ENCODE results near the gene ITK.

The ITK gene

DNA sequence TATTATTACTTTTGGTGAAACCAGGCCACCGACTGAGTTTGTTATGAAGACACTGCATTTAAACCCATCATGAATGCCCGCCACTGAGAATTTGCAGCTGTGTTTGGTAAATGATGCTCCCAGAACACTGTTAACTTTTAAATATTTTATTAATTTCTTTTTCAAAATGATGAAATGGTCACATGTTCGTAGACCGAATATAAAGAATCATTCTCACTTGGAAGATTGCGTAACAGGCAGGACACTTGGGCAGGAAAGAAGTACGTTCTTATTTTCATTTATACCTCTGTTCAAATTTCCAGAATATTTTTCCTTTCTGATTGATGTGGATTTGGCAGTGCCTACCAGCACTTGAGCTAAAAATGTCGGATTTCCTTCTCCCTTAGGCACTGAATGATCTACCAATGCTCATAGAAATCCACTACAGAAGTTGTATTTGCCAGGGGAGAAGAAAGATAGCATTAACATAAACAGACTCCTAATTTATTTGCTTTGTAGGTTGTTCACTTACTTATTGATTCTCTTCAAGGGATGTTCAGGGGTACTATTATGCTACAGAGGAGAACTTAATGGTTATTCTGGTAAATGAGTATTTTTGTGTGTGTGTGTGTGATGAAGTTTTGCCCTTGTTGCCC lies 99.1 kb downstream of the ITK start:
- DNase-seq (ENCODE audit: low read depth in 3 of 3) = no peak

DNA sequence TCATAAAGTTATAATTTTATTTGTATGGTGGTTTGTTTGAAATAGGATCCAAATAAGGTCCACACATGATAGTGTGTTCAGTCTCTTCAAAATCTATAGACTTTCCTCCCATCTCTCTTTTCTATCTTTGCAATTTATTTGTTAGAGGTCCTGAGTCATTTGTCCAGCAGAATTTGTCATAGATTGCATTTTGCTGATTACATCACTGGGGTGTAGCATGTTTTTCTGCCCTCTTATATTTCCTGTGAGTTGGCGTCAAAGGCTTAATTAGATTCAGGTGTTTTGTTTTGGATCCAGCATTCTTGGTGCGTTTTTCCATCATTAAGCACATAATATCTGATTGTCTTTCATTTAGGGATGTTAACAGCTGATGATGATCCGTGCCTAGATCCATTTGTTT lies 100.3 kb downstream of the ITK start:
- DNase-seq (ENCODE audit: low read depth in 3 of 3) = no peak

DNA sequence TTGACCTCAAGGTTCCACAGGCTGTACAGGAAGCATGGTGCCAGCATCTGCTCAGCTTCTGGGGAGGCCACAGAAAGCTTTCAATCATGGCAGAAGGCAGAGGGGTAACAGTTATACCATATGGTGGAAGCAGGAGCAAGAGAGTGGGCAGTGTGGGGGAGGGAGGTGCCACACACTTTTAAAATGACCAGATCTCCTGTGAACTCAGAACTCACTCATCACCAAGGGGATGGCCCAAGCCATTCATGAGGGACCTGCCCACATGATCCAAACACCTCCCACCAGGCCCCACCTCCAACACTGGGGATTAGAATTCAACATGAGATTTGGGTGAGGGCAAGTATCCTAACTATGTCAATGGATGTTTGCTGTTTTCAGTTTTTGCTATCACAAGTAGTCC lies 101.5 kb downstream of the ITK start:
- no peak for DNase-seq (ENCODE audit: low read depth in 3 of 3)

DNA sequence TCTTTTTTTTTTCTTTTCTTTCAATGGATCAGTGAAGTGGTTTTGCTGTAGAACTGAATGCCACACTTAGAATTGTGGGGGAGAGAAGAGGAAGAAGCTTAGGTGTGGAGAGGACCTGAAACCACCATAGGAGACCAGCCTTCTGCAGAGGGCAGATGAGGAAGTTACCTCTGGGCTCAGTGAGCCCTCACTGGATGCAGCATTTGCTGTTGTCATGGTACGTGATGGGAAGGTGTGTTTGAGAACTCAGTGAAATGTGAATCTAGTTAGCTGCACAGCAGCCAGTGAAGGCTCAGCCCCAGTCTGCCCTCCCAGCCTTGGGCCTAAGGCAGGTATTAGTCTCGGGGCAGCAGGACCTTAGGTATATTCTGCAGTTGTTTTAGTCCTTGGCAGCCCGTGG lies 102.8 kb downstream of the ITK start:
- DNase-seq (ENCODE audit: low read depth in 3 of 3) = no peak

DNA sequence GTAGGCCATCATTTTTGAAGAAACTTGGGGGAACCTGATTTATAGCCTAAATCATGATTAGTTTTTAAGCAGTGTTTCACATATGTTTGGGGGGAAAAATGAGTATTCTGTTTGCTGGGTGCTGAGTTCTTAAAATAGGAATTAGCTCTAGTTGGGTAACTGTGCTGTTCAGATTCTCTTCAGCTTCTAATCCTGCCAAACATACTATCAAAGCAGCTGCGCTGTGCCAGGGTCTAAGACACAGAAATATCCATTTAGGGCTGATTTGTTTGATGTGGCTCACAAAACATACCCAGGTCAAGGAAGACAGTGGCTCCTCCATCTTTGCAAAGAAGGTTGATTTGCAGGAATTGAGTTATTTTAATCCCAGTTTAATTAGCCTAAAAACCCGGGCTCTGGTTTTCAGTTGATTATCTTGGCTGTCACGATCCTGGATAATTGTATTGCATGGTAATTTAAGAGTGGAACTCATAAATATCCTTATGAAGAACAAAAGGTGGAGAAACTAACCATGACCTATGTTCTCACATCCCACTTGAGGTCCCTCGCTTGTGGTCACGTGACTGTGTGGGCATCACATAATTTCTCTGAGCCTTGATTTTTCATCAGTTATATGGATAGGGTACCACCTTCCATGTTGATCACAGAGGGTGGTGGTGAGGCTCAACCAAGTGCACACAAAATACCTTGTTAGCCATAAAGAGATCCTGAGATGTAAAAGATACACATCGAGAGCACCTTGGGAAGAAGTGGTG lies 104.0 kb downstream of the ITK start:
- DNase-seq (ENCODE audit: low read depth in 3 of 3) = no peak

DNA sequence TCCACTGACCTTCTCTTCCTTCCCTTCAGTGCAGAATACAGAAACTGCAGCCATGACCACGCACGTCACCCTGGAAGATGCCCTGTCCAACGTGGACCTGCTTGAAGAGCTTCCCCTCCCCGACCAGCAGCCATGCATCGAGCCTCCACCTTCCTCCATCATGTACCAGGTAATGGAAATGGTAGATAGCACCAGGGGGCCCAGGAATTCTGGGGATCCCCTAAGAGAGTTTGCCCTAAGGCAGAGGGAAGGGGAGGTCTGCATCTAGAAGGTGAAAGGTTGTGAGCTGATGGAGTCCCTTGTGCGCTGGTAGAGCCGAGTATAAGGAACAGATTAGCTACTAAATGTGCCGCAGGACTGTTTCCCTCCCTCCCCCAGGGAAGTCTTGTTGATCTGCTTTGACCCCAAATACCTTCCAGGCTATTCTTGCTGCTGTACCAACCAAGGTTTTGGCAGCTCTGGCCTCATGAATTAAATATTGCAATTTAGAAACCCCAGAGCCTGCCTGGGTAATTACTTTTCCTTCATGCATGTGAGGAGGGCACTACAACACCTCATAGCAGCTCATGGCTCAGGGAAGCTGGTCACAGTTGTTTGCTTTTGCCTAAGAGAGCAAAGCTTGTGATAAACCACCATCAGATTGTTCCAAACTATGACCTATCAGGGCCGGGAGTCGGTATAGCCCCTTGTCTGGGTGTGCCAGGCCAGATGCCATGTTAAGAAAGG lies 104.8 kb downstream of the ITK start:
- no peak for DNase-seq (ENCODE audit: low read depth in 3 of 3)

DNA sequence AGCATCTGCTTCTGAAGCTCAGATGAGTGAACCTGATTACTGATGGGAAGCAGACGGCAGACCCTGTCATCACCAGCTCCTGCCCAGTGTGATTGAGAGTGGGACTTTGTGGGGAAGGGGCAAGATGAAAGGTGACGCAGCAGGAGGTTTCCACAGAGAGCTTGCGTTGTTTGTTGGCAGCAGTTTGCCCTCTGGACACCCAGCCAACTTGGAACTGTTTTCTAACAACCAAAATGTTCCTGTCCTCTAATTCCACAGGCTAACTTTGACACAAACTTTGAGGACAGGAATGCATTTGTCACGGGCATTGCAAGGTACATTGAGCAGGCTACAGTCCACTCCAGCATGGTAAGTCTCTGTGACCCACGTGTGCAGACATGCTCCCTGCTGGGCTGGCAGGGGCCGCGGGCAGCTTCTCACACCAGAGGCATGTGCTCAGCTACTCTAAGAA lies 106.1 kb downstream of the ITK start:
- DNase-seq (ENCODE audit: low read depth in 3 of 3) = no peak

DNA sequence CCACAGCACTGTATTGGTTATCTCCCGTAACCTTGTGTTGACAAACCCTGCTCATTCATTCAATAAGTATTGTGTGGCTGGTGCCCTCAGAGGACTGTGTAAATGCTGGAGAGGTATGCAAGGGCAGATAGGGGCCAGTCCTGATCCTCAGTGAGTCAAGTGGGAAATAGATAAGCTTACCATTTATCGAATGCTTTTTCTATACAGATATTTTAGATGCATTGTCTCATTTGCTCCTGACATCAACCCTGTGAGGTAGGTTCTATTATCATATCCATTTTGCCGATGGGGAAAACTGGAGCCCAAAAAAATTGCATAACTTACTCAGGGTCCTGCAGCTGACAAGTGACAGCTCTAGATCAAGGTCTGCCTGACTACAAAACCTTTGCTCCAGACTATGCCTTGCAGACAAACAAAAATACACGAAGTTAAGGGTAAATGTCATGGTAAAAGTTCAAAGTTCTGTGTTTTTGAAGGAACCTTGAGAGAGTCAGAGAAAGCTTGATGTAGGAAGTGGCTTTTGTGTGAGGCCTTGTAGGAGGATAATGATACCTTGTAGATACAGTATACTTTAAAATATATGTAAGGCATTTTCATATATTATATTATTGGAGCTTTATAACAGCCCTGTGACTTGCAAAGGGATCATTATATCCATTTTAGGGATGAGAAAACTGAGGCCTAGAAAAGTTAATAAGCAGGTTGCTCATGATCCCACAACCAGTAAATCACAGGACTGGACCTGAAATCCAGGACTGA lies 107.9 kb downstream of the ITK start:
- DNase-seq (ENCODE audit: low read depth in 3 of 3) = no peak

DNA sequence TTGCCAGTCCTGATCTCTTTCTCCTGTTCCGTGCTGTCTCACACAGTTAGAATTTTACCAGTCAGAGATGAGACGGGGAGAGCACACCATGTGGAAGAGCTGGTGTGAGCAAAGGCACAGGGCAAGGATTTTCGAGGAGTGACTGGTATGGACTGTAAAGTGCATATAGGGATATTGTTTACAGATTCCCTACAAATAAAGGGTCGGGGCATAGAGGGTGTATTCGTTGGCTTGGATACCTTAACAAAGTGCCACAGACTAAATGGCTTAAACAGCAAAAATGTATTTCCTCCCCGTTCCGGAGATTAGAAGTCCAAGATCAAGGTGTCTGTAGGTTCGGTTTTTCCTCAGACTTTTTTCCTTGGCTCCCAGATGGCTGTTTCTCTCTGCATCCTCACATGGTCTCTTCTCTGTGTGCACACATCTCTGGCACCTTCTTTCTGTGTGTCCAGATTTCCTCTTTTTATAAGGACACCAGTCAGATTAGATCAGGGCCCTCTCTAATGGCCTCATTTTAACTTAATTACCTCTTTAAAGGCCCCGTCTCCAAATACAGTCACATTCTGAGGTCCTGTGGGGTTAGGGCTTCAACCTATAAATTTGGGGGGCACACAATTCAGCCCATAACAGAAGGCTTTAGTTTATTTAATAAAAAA lies 108.7 kb downstream of the ITK start:
- DNase-seq (ENCODE audit: low read depth in 3 of 3) = no peak

DNA sequence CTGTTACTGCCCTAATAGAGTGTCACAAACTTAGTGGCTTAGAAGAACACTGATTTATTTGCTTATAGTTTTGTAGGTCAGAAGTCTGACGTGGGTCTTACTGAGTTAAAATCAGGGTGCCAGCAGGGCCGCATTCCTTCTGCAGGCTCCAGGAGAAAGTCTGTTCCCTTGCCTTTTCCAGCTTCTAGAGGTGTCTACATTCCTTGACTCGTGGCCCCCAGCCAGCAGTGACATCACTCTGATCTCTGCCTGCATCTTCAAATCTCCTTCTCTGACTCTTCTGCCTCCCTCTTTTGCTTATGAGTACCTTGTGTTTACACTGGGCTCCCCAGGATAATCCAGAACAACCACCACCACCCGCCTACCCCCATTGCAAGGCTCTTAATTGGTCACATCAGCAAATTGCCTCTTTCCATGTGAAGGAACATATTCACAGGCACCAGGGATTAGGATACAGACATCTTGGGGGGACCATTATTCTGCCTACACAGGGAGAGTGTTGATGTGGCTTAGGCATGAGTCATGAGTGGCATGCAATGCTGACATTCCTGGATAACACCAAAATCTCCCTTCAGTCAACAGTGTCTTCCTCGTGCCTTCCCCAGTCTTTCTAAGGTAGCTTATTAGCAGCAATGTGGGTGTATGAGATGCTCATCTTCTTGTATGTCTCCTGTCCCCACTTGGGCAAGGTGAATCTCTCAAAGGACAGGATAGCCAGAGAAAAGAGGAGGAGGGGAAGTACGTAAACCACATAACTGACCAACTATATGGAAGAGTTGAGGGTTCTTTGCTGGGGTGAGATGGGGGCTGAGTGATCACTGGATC lies 109.7 kb downstream of the ITK start:
- DNase-seq (ENCODE audit: low read depth in 3 of 3) = no peak

DNA sequence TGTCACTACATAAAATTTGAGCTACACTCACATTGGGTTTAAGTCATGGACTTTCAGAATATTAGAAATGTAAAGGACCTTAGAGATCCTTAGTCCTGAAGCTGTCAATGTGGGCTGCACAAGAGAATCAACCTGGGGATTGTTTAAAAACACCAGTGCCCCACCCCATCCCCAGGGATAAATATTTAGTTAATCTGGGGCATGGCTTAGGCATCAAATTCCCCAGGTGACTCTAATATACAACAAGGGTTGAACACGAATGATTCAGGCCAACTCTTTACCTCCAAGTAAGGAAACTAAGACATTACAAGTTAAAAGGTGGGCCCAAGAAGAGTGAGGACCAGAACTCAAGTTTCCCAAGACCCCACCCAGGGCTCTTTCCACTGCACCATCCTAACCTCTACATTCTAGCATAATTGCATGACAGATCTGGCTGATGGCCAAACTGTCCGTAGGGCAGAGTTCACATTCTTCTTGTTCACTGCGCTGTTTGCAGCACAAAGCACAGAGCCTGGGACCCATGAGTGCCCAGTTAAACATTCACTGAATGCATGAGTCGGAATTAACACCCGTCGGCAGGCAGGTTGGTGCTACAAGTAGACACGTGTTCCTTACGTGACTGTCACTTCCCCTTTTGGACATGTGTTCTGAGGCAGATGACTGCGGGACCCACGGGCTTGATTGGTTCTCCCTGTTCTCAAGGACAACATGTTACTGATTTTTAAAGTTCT lies 110.5 kb downstream of the ITK start:
- DNase-seq (ENCODE audit: low read depth in 3 of 3) = no peak

DNA sequence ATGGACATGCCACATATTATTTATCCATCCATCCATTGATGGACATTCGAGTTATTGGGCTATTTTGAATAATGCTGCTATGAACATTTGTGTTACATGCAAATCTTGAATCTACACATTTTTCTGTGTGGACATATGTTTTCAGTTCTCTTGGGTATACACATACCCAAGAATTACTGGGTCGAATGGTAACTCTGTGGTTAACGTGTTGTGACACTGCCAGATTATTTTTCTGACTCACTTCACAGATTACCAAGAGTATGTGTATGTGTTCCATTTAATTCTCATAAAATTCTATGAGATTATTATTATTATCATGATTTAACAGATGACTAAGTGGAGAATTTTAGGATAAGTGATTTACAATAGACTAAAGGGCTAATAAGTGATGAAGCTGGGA lies 112.0 kb downstream of the ITK start:
- DNase-seq (ENCODE audit: low read depth in 3 of 3) = no peak

DNA sequence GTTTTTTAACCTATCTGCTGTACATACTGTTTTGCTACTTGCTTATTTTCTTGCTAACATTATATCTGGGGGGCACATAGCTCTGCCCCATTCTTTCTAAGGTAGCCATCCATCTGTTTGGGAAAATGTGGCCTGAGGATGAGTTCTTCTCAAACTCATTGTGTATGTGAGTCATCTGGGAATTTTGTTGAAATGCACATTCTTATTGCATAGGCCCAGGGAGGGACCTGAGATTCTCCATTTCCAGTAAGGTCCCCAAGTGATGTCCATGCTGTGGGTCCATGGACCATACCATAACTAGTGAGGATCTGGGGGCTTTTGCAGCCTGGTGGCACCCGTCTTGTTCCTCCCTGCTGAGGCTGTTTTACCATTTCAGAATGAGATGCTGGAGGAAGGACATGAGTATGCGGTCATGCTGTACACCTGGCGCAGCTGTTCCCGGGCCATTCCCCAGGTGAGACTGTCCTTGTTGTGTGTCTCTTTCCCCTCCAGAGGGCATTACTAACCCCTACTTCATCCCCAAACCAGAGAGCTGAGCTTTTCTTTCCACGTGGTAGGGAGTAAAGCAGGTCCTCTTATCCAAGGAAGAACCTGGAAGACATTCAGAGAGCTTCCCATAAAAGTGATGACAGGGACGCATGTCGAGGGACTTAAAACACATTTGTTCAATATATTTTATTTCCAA lies 113.9 kb downstream of the ITK start:
- DNase-seq (ENCODE audit: low read depth in 3 of 3) = no peak

DNA sequence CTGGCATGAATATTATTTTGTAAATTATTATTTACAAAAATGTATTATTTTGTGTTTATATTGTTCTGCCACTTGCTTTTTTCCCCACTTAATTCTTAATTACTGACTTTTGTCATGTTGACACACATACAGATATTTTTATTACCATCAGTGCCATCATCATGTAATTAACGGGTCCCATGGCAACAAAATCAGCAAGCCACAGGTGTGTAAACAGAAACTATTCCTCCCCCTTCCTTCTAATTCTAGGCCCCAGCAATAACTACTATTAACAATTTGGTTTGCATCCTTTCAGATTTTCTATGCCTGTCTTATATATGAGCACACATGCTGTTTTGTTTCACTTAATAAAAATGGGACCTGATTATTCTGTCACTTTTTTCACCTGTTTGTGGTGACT lies 114.6 kb downstream of the ITK start:
- DNase-seq (ENCODE audit: low read depth in 3 of 3) = no peak

DNA sequence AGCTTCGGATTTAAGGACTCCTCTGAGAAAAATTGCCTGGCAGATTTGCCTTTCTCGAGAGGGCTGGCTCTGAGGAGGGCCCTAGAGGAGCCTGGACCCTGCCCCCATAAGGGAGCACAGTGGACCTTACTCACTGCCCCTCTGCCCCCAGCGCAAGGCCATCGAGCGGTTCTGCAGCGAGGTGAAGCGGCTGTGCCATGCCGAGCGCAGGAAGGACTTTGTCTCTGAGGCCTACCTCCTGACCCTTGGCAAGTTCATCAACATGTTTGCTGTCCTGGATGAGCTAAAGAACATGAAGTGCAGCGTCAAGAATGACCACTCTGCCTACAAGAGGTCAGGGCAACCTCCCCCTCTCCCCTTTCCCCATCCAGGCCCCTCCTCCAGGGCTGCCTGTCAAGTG lies 119.9 kb downstream of the ITK start:
- no peak for DNase-seq (ENCODE audit: low read depth in 3 of 3)

DNA sequence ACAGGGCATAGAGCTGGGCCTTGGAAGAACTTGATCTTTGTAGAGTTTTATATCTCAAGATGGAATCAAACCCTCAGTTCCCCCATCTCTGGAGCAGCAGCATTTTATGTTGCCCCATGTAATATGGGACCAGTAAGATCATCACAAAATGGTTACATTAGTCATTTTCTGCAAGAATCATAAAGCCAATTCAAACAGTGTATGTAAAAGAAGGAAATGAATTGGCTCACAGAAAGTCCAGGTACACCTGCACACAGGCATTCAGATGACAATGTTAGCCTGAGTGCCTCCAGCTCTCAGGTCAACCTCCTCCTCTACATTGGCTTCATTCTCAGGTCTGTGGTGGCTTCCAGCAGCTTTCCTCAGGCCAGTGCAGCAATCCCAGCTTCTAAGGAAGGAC lies 120.4 kb downstream of the ITK start:
- DNase-seq (ENCODE audit: low read depth in 3 of 3) = no peak

DNA sequence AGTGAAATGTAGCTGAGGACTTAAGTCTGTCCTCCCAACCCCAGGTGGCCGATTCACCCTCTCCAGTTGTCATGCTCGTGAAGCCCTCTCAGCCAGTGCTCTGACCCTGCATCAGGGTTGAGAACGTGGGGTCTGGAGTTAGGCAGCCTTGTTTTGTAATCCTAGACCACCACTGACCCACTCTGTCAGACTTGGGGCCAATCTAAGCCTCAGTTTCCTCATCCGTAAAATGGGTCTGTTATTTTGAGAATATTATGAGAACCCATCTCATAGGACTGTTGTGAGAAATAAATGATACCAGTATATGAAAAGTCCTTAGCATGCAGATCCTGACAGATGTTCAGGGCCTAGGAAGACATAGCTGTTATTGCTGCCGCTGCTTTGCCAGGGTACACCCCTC lies 122.4 kb downstream of the ITK start:
- no peak for DNase-seq (ENCODE audit: low read depth in 3 of 3)

DNA sequence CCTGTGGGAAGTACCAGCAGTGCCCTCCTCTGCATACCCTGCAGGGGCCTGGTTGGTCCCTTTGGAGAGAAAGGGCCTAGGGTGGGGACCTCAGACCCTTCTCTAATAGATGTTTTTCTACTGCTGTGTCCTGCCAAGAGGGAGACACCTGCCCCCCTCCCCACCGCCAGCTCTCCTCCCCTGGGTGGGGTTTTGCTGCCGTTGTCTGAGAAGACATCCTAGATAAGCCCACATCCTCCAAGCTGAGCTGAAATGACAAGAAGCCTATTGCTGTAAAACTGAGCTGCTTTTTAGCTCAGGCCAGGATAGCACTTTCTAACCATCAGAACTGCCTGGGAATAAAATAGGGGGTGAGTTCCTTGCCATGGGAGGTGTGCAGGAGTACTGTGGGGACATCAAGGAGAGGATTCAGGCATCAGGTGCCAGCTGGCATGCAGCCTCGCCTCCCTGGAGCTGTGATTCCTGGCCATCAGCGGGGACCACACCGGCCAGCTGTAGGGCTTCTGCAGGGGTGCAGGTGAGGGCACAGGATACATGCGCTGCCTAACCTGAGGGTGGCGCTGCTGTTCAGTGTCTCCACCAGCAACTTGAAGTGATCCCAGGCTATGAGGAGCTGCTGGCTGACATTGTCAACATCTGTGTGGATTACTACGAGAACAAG lies 123.2 kb downstream of the ITK start:
- DNase-seq (ENCODE audit: low read depth in 3 of 3) = peak in 2 of 3 donors; percentile 26 to 35

Data from stimulated activated CD4-positive, alpha-beta T cell treated with anti-CD3 and anti-CD28 coated beads, TNF-alpha, amount 100 ng/mL, for 48 hours (primary cell).